NCI-H510A (cell line): ENCODE results near the gene DSC3.

ENCODE experiments used
- DNase-seq: peaks from one replicate; lab custom pipeline; 2025; lab: John Stamatoyannopoulos, UW

The DSC3 gene

GRCh38 chr18:31042406-31043181 lies at the start of gene DSC3:
Gene DSC3 (minus strand): TSS chr18:31042742. CDS start chr18:31042660, 82 bp downstream.
- DNase-seq = no peak

DNA sequence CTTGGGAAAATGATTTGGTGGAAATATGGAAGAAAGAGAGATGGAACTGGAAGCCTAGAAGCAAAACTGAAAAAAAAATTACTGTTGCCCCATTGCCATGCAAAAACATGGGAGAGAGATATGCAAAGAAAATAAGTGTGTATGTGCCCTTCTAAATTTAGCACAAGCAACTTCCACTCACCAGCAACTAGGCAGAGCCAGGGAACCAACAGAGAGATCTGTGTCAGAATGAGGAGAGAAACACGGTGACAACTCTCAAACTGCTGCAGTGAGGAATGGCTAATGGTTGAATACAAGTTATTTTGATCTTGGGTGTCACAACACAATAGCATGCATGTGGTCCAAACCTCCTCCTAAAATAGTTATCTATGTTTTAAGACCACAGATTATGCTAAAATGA lies 48.8 kb upstream of the DSC3 start:
- no peak for DNase-seq

DNA sequence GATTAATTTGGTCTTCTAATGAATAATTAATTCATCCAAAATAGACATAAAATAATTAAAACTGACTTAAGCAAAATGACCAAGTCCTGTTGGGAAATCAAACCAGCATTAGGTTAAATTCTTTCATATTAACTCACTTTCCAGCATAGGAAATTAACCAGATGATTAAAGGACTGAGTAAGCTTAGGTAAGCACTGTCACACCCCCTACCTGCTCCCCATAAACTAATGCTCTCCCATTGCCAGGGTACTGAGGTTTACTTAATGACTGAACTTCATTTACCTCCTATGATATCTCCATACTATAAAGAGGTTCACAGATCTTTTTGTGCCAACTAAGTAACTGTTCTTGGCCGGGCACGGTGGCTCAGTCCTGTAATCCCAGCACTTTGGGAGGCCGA lies 46.0 kb upstream of the DSC3 start:
- DNase-seq = no peak

DNA sequence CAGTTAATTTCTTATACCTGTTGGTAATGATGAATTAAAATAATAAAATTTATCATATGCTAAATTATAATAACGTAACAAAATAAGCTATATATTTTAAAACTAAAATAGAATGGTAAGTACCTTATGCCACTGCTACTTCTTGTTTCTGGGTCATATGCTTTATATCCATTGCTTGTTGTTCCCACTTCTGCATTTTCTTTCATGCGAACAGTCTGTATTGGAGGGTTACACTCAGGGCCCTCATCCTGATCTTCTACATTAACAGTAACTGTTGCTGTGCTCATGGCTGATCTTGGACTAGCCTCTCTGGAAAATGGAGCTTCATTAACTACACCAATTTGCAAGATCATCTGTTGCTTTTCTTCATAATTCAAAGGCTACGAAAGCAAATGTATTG lies 37.4 kb upstream of the DSC3 start:
- no peak for DNase-seq

DNA sequence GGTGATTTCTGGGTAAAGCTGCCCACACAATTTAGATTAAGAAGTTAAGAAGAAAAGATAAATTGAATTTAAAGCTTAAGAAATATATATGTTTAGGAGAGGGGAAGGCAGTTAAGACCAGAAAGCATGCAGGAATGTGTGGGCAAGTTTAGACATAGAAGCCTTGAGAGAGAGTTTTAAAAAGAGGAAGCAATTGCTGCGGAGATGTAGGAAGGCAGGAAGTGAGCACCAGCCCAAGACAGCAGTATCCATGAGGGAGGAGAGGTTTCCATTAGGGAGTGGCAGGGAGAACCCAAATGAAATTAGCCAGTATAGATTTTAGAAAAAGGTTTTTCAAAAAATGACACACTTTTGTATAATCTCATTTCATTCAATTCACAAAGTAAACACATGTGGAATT lies 35.3 kb upstream of the DSC3 start:
- DNase-seq = no peak

DNA sequence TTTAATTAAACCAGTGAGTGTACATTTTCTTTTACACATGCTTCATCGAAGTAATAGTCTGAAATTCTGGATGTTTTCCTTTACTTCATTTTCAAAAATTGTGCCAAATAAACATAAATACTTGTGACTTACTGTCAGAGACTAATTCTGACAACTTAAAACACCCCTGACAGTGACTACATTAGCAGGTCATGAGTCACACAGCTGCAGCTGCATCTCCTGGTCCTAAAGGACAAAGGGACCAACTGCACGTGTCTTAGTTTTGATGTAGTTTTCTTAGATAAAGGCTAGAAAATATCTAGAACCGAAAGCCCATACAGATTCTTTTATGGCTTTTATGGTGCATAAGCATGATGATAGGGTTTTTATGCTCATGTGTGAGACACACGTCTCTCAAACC lies 29.6 kb upstream of the DSC3 start:
- DNase-seq = no peak

- no peak for DNase-seq
Observed at GRCh38 chr18:31070206-31070605, 27.7 kb upstream of the DSC3 start.

DNA sequence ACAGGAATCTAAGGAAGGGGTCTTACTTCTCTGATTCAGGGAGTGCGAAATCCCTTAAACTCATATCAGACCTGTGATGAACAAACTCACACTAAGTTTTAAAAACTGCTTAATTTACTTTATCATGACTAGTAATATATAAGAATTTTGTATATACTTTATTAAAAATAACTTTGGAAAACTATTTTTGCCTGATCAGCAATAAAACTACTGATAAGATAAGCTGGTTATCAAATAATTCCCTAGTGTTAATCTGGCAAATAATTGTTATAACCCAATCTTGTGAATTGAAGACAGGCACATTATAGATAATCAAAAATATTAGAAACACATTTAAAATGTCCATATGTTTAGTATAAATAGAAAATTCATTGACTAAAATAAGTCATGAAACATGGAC lies 23.7 kb upstream of the DSC3 start:
- no peak for DNase-seq

GRCh38 chr18:31065036-31065773 lies 22.7 kb upstream of the DSC3 start:
- DNase-seq = no peak

- DNase-seq = no peak
Observed at GRCh38 chr18:31064130-31064529, 21.6 kb upstream of the DSC3 start.

GRCh38 chr18:31061945-31062344 lies 19.4 kb upstream of the DSC3 start:
- DNase-seq = no peak

DNA sequence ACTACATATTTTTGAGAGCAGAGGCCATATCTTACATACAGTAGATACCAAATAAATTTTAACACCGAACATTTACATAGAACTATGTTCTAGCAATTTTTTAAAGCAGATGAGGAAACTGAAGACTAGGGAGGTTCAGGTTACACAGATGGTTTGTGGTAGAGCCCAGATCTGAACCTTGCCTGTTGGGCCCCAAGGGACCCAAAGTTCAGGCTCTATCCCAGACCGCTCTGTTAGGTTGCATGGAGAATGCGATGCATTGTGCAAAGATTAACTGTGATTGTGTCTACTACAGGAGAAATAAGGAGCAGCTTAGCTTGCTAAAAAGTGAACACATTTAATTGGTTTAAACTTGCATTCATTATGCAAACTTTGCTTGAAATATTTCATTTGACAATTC lies 16.4 kb upstream of the DSC3 start:
- DNase-seq = no peak

DNA sequence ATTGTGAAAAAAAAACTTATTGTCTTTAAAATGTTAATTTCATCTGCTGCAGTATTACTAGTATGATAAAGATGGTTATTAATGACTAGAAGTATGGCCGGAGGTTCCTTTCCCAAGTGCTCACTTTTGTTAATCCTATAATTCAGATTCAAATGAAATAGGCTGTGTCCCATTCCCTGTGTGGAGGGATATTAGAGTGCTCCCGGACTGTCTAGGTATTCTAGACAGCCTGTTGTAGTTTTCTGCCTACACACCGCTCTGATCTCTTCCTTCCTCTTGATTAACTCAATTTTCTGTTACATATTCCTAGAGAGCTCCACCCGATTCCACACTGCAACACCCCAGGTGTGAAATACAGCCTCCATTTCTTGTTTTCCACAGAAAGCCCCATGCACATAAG lies 15.4 kb upstream of the DSC3 start:
- no peak for DNase-seq

DNA sequence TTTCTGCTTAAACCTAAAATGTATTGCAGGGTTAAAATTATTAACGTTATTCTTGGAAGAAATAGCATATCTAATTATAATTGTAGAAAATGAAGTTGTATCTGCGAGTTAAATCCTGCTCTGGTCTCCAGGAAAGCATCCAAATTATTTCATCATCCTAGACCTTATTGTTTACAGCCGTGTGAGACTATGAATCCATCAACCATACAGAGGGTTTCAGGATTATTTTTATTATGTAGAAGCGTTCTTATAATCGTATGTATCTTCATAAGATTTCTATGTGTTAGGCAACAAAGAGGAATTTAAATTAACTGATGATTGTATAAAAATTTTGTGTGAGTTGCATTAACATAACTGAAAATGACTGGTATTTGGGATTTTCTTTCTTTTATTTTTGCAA lies 14.5 kb upstream of the DSC3 start:
- DNase-seq = no peak

GRCh38 chr18:31056296-31056695 lies 13.8 kb upstream of the DSC3 start:
- DNase-seq = no peak

- no peak for DNase-seq
Observed at GRCh38 chr18:31050635-31051034, 8.1 kb upstream of the DSC3 start.

DNA sequence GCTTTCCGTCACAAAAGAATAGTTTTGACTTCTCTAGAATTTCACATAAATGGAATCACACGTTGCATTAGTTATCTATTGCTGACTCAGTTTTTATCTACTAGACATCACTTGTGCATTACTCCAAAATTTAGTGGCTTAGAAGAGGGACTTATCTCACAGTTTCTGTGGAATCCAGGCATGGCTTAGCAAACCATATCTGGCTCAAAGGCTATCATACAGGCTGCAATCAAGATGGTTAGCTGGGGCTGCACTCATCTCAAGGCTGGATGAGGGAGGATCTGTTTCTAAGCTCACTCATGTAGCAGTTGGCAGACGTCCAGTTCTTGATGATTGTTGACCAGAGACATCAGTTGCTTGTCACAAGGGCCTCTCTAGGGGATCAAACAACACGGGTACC lies 6.6 kb upstream of the DSC3 start:
- peak; percentile 91 for DNase-seq

DNA sequence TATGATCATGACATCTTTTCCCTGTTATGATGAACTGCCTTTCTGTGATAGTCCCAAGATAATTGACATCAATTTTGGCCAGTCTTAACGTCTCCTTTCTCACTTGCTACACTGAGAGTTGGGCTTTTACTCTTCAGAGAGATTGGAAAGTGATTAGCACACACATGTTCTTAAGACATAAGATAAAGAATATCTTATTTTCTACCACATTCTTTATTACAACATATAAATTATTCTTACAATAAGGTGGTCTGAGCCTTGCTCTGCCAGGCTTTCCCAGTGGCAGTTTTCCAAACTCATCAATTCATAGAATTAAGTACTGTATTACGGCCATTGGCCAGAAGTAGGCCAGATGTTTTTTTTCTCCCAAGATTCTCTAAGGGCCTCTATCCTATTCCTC lies 5.7 kb upstream of the DSC3 start:
- no peak for DNase-seq

- no peak for DNase-seq
Observed at GRCh38 chr18:31046916-31047315, 4.4 kb upstream of the DSC3 start.

DNA sequence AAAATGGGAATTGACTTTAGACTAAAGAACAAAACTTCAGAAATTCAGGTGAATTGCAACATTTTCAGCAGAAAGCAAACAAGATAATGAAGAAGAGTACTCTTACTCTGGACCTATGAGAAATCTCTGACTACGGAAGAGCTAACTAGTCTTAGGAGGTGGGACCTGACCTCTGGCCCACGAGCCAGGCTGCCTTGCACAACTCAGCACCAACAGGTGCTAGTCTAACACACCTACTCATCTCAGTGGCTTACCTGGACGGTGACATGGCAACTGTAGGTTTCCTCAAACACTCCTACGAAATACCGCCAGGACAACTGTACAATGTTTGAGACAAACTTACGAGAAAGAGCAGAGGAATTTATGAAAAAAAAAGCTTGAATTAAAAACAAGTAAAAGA lies 3.1 kb upstream of the DSC3 start:
- no peak for DNase-seq

GRCh38 chr18:31044926-31045325 lies 2.4 kb upstream of the DSC3 start:
- no peak for DNase-seq

DNA sequence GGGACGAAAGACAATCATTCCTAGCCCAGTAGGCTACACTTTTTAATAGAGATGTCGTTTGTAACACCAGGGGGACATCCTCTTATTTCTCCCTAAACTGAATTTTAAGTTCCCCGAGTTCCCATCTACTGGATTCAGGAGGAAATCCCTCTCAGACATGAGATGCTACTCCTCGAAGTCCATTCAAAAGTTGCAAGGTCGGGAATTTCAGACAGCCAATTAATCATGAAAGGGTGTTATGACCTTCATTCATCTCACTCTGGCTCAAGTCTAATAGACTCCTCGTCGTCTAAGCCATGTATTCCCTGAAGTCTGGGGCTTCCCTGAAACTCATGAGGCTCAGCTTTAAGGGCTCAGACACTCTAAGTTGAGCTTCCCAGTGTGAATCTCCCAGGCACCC lies 1.2 kb upstream of the DSC3 start:
- DNase-seq = no peak

GRCh38 chr18:31042084-31042405 lies 497 bp downstream of the DSC3 start:
- no peak for DNase-seq
